ENCODE data around the gene CXorf65. TPM values are rescaled to one million over a fixed set of nuclear protein-coding genes. Genes with fewer than 3 reads are reported as not detected.

The CXorf65 gene
- total RNA-seq, 1 donor from 2014 or later, result not detected

DNA sequence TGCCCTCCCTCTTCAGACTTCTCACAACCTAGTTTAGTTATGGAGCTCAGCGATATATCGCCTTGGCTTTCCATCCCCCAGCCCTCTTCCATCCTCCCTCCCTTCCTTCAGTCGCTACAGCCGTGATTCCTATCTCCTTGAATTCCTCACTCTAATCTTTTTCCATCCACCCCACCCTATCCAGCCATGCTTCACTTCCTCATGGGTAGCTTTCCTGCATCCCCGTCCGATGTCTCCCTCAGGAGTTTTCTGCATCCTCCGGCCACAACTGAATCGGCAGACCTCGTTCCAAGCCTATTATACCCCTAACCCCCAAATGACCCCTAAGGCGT, 38.9 kb downstream of the CXorf65 start:
- DNase-seq (ENCODE audit: low read depth in 2 of 2), result no peak

DNA sequence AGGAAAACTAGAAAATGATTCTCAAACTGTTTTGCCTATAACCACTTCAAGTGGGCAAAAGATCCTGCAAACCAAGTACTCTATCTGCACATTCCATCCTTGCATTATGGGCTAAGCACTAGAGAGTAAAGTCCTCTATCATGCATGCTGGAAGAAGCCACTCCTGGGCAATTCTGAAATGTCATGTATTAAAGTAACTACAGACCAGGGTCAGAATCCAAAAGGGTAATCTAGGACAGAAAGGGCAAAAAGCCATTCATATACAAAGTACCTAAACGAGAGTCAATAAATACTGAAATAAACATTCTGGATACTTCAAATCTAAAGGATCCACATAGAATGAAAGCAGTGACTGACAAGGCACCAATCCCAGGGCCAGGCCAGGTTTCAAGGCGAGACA, 39.5 kb downstream of the CXorf65 start:
- DNase-seq (ENCODE audit: low read depth in 2 of 2), result no peak

- no peak for DNase-seq (ENCODE audit: low read depth in 2 of 2)
These were observed 46.4 kb downstream of the CXorf65 start for GRCh38 chrX:71060127-71060526.

GRCh38 chrX:71057848-71058530, 48.6 kb downstream of the CXorf65 start:
- no peak for DNase-seq (ENCODE audit: low read depth in 2 of 2)

- no peak for DNase-seq (ENCODE audit: low read depth in 2 of 2)
These were observed 49.7 kb downstream of the CXorf65 start for GRCh38 chrX:71056867-71057266.

Other genes with a start within 250 kb of the CXorf65 start
- not detected in 2 replicates for gene TEX11, start 198.0 kb downstream of the CXorf65 start, total RNA-seq
- gene SLC7A3, start 175.6 kb downstream of the CXorf65 start, total RNA-seq, result not detected in 2 replicates
- gene SNX12, start 38.4 kb downstream of the CXorf65 start, total RNA-seq, result 71.9 and 76.3 TPM in 2 replicates
- 5.9 and 9.7 TPM in 2 replicates for gene FOXO4, start 10.9 kb downstream of the CXorf65 start, total RNA-seq
- gene IL2RG, start 4.8 kb upstream of the CXorf65 start, total RNA-seq, result 0.13 and 0.25 TPM in 2 replicates
- gene MED12, start 11.9 kb upstream of the CXorf65 start, total RNA-seq, result 29.0 and 36.4 TPM in 2 replicates
- under 0.01 and 0.13 TPM in 2 replicates for gene NLGN3, start 38.1 kb upstream of the CXorf65 start, total RNA-seq
- not detected in 2 replicates for gene GJB1, start 116.5 kb upstream of the CXorf65 start, total RNA-seq
- 8.5 and 12.1 TPM in 2 replicates for gene ZMYM3, start 147.4 kb upstream of the CXorf65 start, total RNA-seq
- 353 and 381 TPM in 2 replicates for gene NONO, start 176.9 kb upstream of the CXorf65 start, total RNA-seq
- gene ITGB1BP2, start 195.0 kb upstream of the CXorf65 start, total RNA-seq, result 0.38 and 0.64 TPM in 2 replicates

All from dermis microvascular lymphatic vessel endothelial cell (primary cell).